Testis (tissue), 2 donors: ENCODE data around the gene IMMP2L.
"Not testable (repeated sequence)": the region's sequence is repeated elsewhere in the genome, so short reads cannot be mapped to it uniquely, and the experiment has no call there.

ENCODE experiments used
- CTCF ChIP-seq, 3 experiments: fragments of 450-650 bp in 2 of 3; fragments of 200-600 bp in 1 of 3; sonication (generic) in 1 of 3; IDR thresholded peaks; one replicate each; pipeline ENCODE4 v1.5.1; 2016 to 2019; ENCODE audit warnings: antibody characterized with exemption in 3 of 3, mild to moderate bottlenecking in 2 of 3, moderate library complexity in 1 of 3
- POLR2A ChIP-seq: fragments of 450-650 bp; IDR thresholded peaks from one replicate; pipeline ENCODE4 v1.6.1; 2017; ENCODE audit warnings: antibody characterized with exemption, mild to moderate bottlenecking, moderate library complexity

- TF ChIP-seq POLR2A; CTCF (IDR thresholded peaks at IDR 0.05): not testable (repeated sequence)
Measured at GRCh38 chr7:111251365-111251764, 310.9 kb downstream of the IMMP2L start.
